GM20431 (cell line): Measurements from ENCODE around the gene AKT3.

ENCODE experiments used
- in situ Hi-C: fragments of 300-500 bp; cut with MseI, MboI; formaldehyde crosslinking; loops from one replicate; pipeline ENCODE4 v1.15.0; 2020; ENCODE audit warnings: low sequenced_read_pairs; ENCODE audit not compliant: unreplicated experiment

The AKT3 gene

DNA sequence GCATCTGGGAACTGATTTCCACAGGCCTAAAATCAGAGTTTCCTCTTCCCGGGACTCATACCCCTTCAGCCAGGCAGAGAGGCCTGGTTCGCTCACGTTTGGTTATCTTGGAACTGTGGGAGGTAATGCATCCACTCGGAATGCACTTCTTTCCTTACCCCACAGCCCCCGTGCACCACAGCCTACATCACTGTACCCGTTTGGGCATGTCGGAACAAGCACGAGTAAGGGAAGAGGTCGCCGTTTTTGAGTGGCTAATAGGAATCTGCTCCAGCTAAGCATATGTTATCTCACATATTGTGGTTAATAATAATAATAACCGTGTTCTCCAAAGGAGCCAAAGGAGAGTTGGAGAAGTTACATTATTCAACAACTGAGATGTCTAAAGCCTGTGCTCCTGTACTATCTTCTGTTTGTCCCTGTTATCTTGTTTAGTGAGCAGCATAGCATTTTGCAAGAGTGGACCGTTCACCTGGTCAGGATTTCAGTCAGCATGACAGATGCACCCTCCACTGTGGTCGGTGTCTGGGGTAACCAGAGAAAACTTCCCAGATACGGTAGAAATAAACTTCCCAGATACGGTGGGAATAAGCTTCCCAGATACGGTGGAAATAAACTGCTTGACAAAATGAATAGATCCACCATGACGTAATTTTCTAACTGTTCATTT is 395.6 kb downstream of the AKT3 start:
- in situ Hi-C loops = no loop called here

DNA sequence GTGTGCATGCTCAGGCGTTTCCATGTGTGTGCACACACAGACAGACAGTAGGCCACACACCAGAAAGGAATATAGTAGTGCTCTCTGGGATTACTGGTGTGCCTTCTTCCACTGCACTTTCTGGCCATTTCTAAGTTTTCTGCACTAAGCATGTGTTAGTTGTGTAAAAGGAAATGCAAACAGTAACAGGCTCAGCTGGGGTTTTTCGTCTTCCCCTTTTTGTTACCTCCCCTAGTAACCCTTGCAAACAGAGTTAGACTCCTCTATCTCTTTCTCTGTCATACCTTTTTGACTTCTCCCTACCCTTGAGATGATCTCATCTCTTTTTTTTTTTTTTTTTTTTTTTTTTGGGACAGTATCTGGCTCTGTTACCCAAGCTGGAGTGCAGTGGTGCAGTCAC is 398.0 kb downstream of the AKT3 start:
- in situ Hi-C loops = no loop called here

DNA sequence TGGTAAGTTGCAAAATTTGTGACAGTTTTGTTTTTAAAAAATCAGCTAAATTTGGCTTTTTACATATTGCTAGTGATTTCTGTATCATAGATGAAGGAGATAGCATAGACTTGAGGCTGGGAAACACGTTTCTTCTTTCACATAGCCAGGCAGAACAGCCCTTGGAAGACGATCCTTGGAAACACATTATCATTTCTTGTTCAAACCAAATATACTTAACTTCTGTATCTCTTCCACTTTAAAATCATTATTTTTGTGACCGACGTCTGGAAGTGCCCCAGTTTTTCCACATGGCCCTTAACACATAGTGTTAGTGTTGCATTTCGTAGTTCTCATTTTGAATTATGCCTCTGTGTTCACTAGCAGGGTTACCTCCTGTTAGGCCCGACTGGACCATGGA is 400.7 kb downstream of the AKT3 start:
- in situ Hi-C loops = no loop called here

DNA sequence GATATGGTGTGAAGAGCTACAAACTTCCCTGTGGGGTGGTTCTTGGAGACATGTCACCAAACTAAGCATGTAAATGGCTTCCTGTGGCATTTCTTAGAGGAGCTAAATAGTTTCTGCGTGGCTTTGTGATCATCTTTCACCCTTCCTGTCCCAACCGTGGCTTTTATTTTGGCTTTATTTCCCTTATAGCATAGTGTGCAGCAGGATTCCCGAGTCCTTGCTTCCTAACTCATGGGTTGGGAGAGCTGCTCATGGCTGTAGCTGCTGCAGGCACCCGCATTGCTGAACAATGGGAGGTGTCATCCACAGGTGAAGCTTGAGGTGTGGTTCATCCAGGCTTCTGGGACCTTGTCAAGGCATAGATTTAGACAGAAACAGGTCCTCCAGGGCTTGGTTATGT is 402.2 kb downstream of the AKT3 start:
- in situ Hi-C loops = no loop called here

DNA sequence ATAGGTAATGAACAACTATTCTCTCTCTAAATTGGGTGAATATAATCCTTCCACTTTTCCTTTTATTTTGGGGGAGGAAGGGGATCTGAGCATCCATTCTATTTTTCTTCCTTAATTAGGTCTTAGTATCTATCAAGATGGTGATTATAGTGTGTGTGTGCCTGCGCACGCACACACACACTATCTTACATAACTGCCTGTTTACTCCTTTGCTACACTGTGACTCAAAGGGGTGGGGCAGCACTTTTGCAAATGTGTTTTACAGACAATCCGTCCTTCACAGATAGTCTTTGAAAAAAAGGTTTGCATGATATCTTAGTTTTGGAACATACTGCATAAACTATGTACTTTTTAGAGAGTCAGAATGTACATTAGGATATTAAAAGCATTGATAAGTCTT is 402.7 kb downstream of the AKT3 start:
- in situ Hi-C loops = no loop called here

DNA sequence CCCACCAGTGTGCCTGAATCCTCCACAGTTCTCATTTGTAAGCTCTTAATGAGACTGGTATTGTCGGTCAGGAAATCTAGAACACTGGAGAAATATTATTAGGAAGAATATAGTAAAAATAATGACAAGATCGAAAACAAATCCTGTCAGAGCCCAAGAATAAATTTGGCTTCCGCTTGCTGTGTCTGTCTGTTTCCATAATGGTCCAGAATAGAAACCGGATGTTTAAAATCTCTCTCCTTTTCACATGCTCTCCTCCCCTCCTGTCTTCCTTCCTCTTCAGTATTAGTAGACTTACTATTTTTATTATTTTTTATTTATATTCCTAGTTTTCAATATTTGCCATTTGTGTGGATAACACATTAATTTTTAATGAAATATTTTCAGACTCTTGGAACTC is 406.5 kb downstream of the AKT3 start:
- in situ Hi-C loops = no loop called here

DNA sequence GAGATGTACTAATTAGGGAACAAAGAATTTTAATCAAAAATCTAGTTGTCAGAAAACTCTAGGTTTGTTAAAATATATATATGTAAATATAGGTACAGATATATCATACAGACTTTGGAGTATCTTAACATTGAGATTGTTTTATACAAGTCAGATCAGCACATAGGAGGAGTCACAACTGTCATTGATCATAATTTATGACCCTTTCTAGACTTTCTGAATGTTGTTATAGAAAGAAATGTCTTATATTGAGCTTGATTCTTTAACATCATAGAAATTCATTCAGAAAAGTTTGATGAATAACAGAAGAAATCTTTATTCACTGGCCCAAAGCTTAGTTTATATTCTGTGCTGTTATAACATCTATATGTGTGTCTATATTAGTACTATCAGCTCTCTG is 408.4 kb downstream of the AKT3 start:
- in situ Hi-C loops = no loop called here

DNA sequence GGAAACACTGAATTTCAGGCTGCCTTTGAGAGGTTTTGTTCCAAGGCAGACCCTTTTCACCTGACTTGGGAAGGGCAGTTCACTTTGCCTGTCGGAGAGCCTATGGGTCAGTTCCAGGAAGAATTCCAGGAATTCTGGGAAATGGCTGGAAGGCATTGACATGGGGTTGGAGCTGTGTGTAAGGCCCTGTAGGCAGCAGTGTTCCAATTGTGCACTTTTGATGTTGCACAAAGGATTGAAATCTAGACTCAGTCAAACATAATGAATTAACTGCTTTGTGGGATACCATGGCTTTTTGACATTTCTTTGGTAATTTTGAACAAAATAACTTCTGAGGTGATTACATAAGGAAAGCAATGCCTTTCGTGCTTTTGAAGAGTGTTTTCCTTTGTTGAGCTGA is 409.6 kb downstream of the AKT3 start:
- in situ Hi-C loops = no loop called here

DNA sequence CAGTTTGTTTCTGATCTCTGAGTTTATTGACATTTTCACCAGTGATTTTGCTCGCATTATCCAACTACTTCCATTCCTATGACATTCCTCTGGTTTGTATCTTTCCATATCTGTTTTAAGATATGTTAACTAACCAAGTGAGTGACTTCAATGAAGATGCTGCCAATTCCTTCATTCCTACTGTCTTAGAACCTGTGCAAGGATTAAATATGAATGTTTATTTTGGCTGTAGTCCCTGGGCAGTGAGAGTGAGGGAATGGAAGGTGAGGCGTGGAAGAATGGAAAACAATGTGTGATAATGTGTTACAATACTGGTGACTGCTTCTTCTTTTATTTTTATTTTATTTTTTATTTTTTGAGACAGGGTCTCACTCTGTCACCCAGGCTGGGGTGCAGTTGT is 411.2 kb downstream of the AKT3 start:
- in situ Hi-C loops = no loop called here
